ENCODE data around the gene CCDC172. TPM values are rescaled to one million over a fixed set of nuclear protein-coding genes. Genes with fewer than 3 reads are reported as not detected.

Gene CCDC172
- total and polyA plus RNA-seq, 2 experiments from 2014 or later, result not detected

GRCh38 chr10:116329153-116329552 is 4.9 kb downstream of the CCDC172 start:
- Histone ChIP-seq H4K20me1 (ENCODE audit: insufficient read depth) (no peaks in the 10 kb centered on the region), H3K9me2 (ENCODE audit: insufficient read depth) (no peaks in the 10 kb centered on the region), H3K27ac (no peak overlapping the region), H3K9me3 (ENCODE audit: low read depth) (no peaks in the 10 kb centered on the region), H3K79me2 (ENCODE audit: insufficient read depth) (no peaks in the 10 kb centered on the region), H3K4me1 (ENCODE audit: insufficient read depth) (no peaks in the 10 kb centered on the region), H3K9ac (no peak overlapping the region), H3K4me2 (ENCODE audit: unreplicated experiment) (no peak overlapping the region), H3K27me3 (replicated peaks; ENCODE audit: insufficient read depth) (no peaks in the 10 kb centered on the region), H3F3A (ENCODE audit: insufficient read depth) (no peaks in the 10 kb centered on the region), H2AFZ (no peak overlapping the region), H3K36me3 (ENCODE audit: low read depth) (no peaks in the 10 kb centered on the region), H3K4me3 (no peak overlapping the region)
- TF ChIP-seq EZH2phosphoT487 (IDR thresholded peaks at IDR 0.05; ENCODE audit: insufficient read depth, low read depth) (no peak), EZH2 (IDR thresholded peaks at IDR 0.05; ENCODE audit: insufficient read depth, poor library complexity, severe bottlenecking) (no peak)
- WGBS, 2 experiments (ENCODE audit: low coverage in 1 of 2, low lambda C conversion rate in 2 of 2, missing lambda C conversion rate in 2 of 2), result 54 to 67% methylated on average over 1 of the region's 1 CpG
- in situ Hi-C loops (cut with MboI), result no loop called here
- DNase-seq, result no peak

GRCh38 chr10:116331815-116332214 is 7.6 kb downstream of the CCDC172 start:
- Histone ChIP-seq H3F3A (ENCODE audit: insufficient read depth) (no peaks in the 10 kb centered on the region), H3K27me3 (replicated peaks; ENCODE audit: insufficient read depth) (no peaks in the 10 kb centered on the region), H4K20me1 (ENCODE audit: insufficient read depth) (no peaks in the 10 kb centered on the region), H3K4me1 (ENCODE audit: insufficient read depth) (no peaks in the 10 kb centered on the region), H3K27ac (no peak overlapping the region), H3K79me2 (ENCODE audit: insufficient read depth) (no peaks in the 10 kb centered on the region), H3K4me3 (no peak overlapping the region), H3K9ac (no peak overlapping the region), H3K9me2 (ENCODE audit: insufficient read depth) (no peaks in the 10 kb centered on the region), H3K36me3 (ENCODE audit: low read depth) (no peaks in the 10 kb centered on the region), H3K9me3 (ENCODE audit: low read depth) (no peaks in the 10 kb centered on the region), H3K4me2 (ENCODE audit: unreplicated experiment) (no peak overlapping the region), H2AFZ (no peak overlapping the region)
- 35 to 48% methylated on average over 2 of the region's 2 CpGs for WGBS, 2 experiments (ENCODE audit: low coverage in 1 of 2, low lambda C conversion rate in 2 of 2, missing lambda C conversion rate in 2 of 2)
- in situ Hi-C loops (cut with MboI), result no loop called here
- DNase-seq, result no peak
- TF ChIP-seq EZH2phosphoT487 (IDR thresholded peaks at IDR 0.05; ENCODE audit: insufficient read depth, low read depth) (no peak), EZH2 (IDR thresholded peaks at IDR 0.05; ENCODE audit: insufficient read depth, poor library complexity, severe bottlenecking) (no peak)

GRCh38 chr10:116336866-116337265 is 12.6 kb downstream of the CCDC172 start:
- Histone ChIP-seq H3K9me3 (ENCODE audit: low read depth) (no peaks in the 10 kb centered on the region), H3K27ac (no peak overlapping the region), H3K4me3 (no peak overlapping the region), H3K27me3 (replicated peaks; ENCODE audit: insufficient read depth) (no peaks in the 10 kb centered on the region), H4K20me1 (ENCODE audit: insufficient read depth) (no peaks in the 10 kb centered on the region), H3K79me2 (ENCODE audit: insufficient read depth) (no peaks in the 10 kb centered on the region), H3K9me2 (ENCODE audit: insufficient read depth) (no peaks in the 10 kb centered on the region), H3K4me1 (ENCODE audit: insufficient read depth) (no peaks in the 10 kb centered on the region), H3F3A (ENCODE audit: insufficient read depth) (no peaks in the 10 kb centered on the region), H3K4me2 (ENCODE audit: unreplicated experiment) (no peak overlapping the region), H2AFZ (no peak overlapping the region), H3K9ac (no peak overlapping the region), H3K36me3 (ENCODE audit: low read depth) (no peaks in the 10 kb centered on the region)
- DNase-seq, result no peak
- TF ChIP-seq EZH2 (IDR thresholded peaks at IDR 0.05; ENCODE audit: insufficient read depth, poor library complexity, severe bottlenecking), result no peak
- no peak for TF ChIP-seq EZH2phosphoT487 (IDR thresholded peaks at IDR 0.05; ENCODE audit: insufficient read depth, low read depth)
- 30 to 35% methylated on average over 2 of the region's 2 CpGs for WGBS, 2 experiments (ENCODE audit: low coverage in 1 of 2, low lambda C conversion rate in 2 of 2, missing lambda C conversion rate in 2 of 2)
- in situ Hi-C loops (cut with MboI), result no loop called here

GRCh38 chr10:116352125-116352524 is 27.9 kb downstream of the CCDC172 start:
- in situ Hi-C loops (cut with MboI), result no loop called here
- Histone ChIP-seq H3K9me3 (ENCODE audit: low read depth) (no peaks in the 10 kb centered on the region), H4K20me1 (ENCODE audit: insufficient read depth) (no peaks in the 10 kb centered on the region), H3F3A (ENCODE audit: insufficient read depth) (no peaks in the 10 kb centered on the region), H3K79me2 (ENCODE audit: insufficient read depth) (no peaks in the 10 kb centered on the region), H3K4me1 (ENCODE audit: insufficient read depth) (no peaks in the 10 kb centered on the region), H3K9ac (no peak overlapping the region), H3K4me3 (no peak overlapping the region), H3K27ac (no peak overlapping the region), H2AFZ (no peak overlapping the region), H3K4me2 (ENCODE audit: unreplicated experiment) (no peak overlapping the region), H3K27me3 (replicated peaks; ENCODE audit: insufficient read depth) (0 out of 2 replicates have a peak, but pooled peaks cover 6% of the 10 kb centered on the region), H3K9me2 (ENCODE audit: insufficient read depth) (no peaks in the 10 kb centered on the region), H3K36me3 (ENCODE audit: low read depth) (no peaks in the 10 kb centered on the region)
- TF ChIP-seq EZH2 (IDR thresholded peaks at IDR 0.05; ENCODE audit: insufficient read depth, poor library complexity, severe bottlenecking) (no peak), EZH2phosphoT487 (IDR thresholded peaks at IDR 0.05; ENCODE audit: insufficient read depth, low read depth) (no peak)
- DNase-seq, result no peak

- H3K4me3 ChIP-seq, result no peak overlapping the region
- no peaks in the 10 kb centered on the region for H3F3A ChIP-seq (ENCODE audit: insufficient read depth)
- no peak overlapping the region for H3K27ac ChIP-seq
- H3K4me2 ChIP-seq (ENCODE audit: unreplicated experiment), result no peak overlapping the region
- no peaks in the 10 kb centered on the region for H4K20me1 ChIP-seq (ENCODE audit: insufficient read depth)
- H3K9me2 ChIP-seq (ENCODE audit: insufficient read depth), result no peaks in the 10 kb centered on the region
- H3K36me3 ChIP-seq (ENCODE audit: low read depth), result no peaks in the 10 kb centered on the region
- 0 out of 2 replicates have a peak, but pooled peaks cover 6% of the 10 kb centered on the region for H3K27me3 ChIP-seq (replicated peaks; ENCODE audit: insufficient read depth)
- in situ Hi-C loops (cut with MboI), result no loop called here
- no peak for DNase-seq
- 41 to 43% methylated on average over 4 of the region's 4 CpGs for WGBS, 2 experiments (ENCODE audit: low coverage in 1 of 2, low lambda C conversion rate in 2 of 2, missing lambda C conversion rate in 2 of 2)
- H3K79me2 ChIP-seq (ENCODE audit: insufficient read depth), result no peaks in the 10 kb centered on the region
- H3K9me3 ChIP-seq (ENCODE audit: low read depth), result no peaks in the 10 kb centered on the region
- no peaks in the 10 kb centered on the region for H3K4me1 ChIP-seq (ENCODE audit: insufficient read depth)
- H3K9ac ChIP-seq, result no peak overlapping the region
- TF ChIP-seq EZH2 (IDR thresholded peaks at IDR 0.05; ENCODE audit: insufficient read depth, poor library complexity, severe bottlenecking) (no peak), EZH2phosphoT487 (IDR thresholded peaks at IDR 0.05; ENCODE audit: insufficient read depth, low read depth) (no peak)
- H2AFZ ChIP-seq, result no peak overlapping the region
Measured at GRCh38 chr10:116353817-116354216, 29.6 kb downstream of the CCDC172 start.
